MM.1S (cell line): ENCODE results near the gene HTRA3.

Source experiments
- EZH2 ChIP-seq: fragments of 300-600 bp; sonication (generic); optimal IDR thresholded peaks from 2 replicates; pipeline ENCODE3; 2017; ENCODE audit warnings: low read depth, mild to moderate bottlenecking, antibody characterized with exemption, low read length, mixed read lengths
- EZH2phosphoT487 ChIP-seq: fragments of 300-600 bp; sonication (generic); IDR thresholded peaks from 2 replicates; pipeline ENCODE4 v1.6.1; 2018; ENCODE audit warnings: antibody characterized with exemption, low read length
- TF ChIP-seq, protein P1 (sequence below): fragments of 300-600 bp; sonication (generic); IDR thresholded peaks from 2 replicates; pipeline ENCODE4 v1.5.1; 2016; ENCODE audit warnings: antibody characterized with exemption, low read length, mixed read lengths

DNA sequence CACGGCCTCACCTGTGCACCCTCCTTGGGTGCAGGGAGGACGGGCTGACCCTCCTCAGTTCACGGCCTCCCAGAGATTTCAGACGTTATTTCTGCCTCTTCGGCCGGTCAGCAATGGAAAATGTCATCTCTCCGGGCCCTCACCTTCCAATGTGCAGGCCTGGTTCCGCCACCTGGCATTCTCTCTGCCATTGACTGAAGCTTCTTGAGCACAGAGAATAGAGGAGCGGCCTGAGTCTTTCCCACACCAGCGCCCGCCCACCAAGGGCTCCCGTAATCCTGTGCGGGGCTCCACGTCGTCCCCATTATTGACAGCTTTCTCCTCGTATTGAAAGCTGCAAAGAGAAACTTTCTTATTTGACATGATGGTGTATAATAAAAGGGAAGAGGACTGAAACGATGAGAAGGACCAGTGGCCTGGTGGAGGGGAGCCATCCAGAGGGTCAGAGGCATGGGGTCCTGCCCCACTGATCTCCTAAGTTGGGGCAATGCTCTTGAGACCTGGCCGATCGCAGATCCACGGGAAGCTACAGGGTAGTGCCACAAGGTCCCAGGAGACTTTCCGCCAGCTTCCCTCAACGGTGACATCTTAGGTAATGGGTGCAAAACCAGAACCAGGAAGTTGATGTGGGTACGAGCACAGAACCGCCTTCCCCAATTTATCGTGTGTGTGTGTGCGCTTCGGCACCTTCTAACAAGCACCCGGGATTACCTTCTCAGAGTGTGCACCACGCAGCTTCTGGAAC is 20.6 kb downstream of the HTRA3 start:
- TF ChIP-seq, protein P1, sequence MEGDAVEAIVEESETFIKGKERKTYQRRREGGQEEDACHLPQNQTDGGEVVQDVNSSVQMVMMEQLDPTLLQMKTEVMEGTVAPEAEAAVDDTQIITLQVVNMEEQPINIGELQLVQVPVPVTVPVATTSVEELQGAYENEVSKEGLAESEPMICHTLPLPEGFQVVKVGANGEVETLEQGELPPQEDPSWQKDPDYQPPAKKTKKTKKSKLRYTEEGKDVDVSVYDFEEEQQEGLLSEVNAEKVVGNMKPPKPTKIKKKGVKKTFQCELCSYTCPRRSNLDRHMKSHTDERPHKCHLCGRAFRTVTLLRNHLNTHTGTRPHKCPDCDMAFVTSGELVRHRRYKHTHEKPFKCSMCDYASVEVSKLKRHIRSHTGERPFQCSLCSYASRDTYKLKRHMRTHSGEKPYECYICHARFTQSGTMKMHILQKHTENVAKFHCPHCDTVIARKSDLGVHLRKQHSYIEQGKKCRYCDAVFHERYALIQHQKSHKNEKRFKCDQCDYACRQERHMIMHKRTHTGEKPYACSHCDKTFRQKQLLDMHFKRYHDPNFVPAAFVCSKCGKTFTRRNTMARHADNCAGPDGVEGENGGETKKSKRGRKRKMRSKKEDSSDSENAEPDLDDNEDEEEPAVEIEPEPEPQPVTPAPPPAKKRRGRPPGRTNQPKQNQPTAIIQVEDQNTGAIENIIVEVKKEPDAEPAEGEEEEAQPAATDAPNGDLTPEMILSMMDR: no peak
- TF ChIP-seq EZH2 (no peak), EZH2phosphoT487 (no peak)
